Lung (tissue), 12 donors: ENCODE results near the gene CSMD2. TPM values are rescaled to one million over a fixed set of nuclear protein-coding genes. Genes with fewer than 3 reads are reported as not detected.

Experiments
- ATAC-seq: fragments of 200-7000 bp; cut with Tn5 transposase; one replicate; pipeline ENCODE4 v1.9.1; 2020; ENCODE audit warnings: moderate number of reproducible peaks; ENCODE audit not compliant: insufficient read depth, low FRiP score
- DNase-seq, 3 donors: peaks; one replicate each; pipeline ENCODE4 v3.0.0-alpha.2; 2013 to 2017
- H3K27ac ChIP-seq, 2 donors: one replicate each; pipeline ENCODE4 v1.5.1; 2013; ENCODE audit warnings: mild to moderate bottlenecking in 2 of 2, moderate library complexity in 2 of 2, control low read depth in 1 of 2, inconsistent platforms in 1 of 2, low read depth in 1 of 2, low read length in 1 of 2
- H3K27me3 ChIP-seq, 3 donors: one replicate each; pipeline ENCODE4 v1.5.1; 2013; ENCODE audit warnings: low read length in 2 of 3; ENCODE audit not compliant: control insufficient read depth in 3 of 3, insufficient read depth in 3 of 3
- H3K36me3 ChIP-seq, 4 donors: one replicate each; pipeline ENCODE4 v1.5.1; 2013; ENCODE audit warnings: low read length in 4 of 4, mild to moderate bottlenecking in 1 of 4, moderate library complexity in 1 of 4; ENCODE audit not compliant: control insufficient read depth in 4 of 4, insufficient read depth in 4 of 4
- H3K4me1 ChIP-seq, 5 donors: one replicate each; pipeline ENCODE4 v1.5.1; 2013; ENCODE audit warnings: low read length in 5 of 5, mild to moderate bottlenecking in 2 of 5, moderate library complexity in 1 of 5; ENCODE audit not compliant: control insufficient read depth in 5 of 5, insufficient read depth in 5 of 5
- H3K4me3 ChIP-seq: one replicate; pipeline ENCODE4 v1.5.1; 2013; ENCODE audit warnings: mild to moderate bottlenecking, control low read depth, moderate library complexity
- H3K9ac ChIP-seq, 2 donors: one replicate each; pipeline ENCODE4 v1.5.1; 2013; ENCODE audit warnings: low read length in 2 of 2, control low read depth in 1 of 2; ENCODE audit not compliant: insufficient read depth in 1 of 2
- H3K9me3 ChIP-seq, 4 donors: one replicate each; pipeline ENCODE4 v1.5.1; 2013; ENCODE audit warnings: low read length in 3 of 4, mild to moderate bottlenecking in 1 of 4, moderate library complexity in 1 of 4; ENCODE audit not compliant: control insufficient read depth in 4 of 4, insufficient read depth in 3 of 4
- CTCF ChIP-seq: IDR thresholded peaks from 2 replicates; pipeline ENCODE4 v1.5.1; 2012; ENCODE audit warnings: mild to moderate bottlenecking; ENCODE audit errors: control extremely low read depth, extremely low read depth
- WGBS, 2 donors: extraction: QIAGEN DNeasy Blood & Tissue Kit; methylation state at CpG; one replicate each; pipeline ENCODE4 v1.1.7; 2013; 5-methylcytosine and 5-hydroxymethylcytosine counted together
- polyA plus RNA-seq, 2 donors: library from polyadenylated mRNA; stranded (reverse); fragments of 200-250 nt; gene quantifications; one replicate each; pipeline ENCODE4 v1.2.1, GENCODE V29; 2013
- total RNA-seq, 2 donors: library from RNA; depleted of rRNA in 1 of 2; stranded (reverse); fragments of >200 nt in 1 of 2; gene quantifications; one replicate each; pipeline ENCODE4 v1.2.1, GENCODE V29; 2014 to 2021
- donor health status: control.
- donor health status: control.
- donor health status: Bipolar disorder and iron deficiency.
- donor health status: healthy.
- donor health status: DM: yes; HTN: yes; CAD: no.

CSMD2 gene
- total and polyA plus RNA-seq, 4 donors: 0.11 to 1.2 (median 0.39) TPM

GRCh38 chr1:33469691-33470090, 695.3 kb downstream of the CSMD2 start:
- H3K4me1 ChIP-seq: peaks cover 3 to 27% (median 12%) of the 10 kb centered on the region in 5 donors
- no peak for TF ChIP-seq CTCF
- DNase-seq (no peak), ATAC-seq (no peak)
- H3K4me3 ChIP-seq: no peak overlapping the region
- H3K9me3 ChIP-seq: no peaks in the 10 kb centered on the region
- no peaks in the 10 kb centered on the region for H3K27me3 ChIP-seq
- no peak overlapping the region for H3K9ac ChIP-seq
- H3K27ac ChIP-seq: no peak overlapping the region
- 89 to 95% methylated on average over 2 of the region's 2 CpGs for WGBS, 2 donors
- H3K36me3 ChIP-seq: no peaks in the 10 kb centered on the region

- H3K9me3 ChIP-seq: no peaks in the 10 kb centered on the region
These were observed 696.1 kb downstream of the CSMD2 start for GRCh38 chr1:33468967-33469366.

GRCh38 chr1:33468531-33468930, 696.5 kb downstream of the CSMD2 start:
- 85% methylated on average over 4 of the region's 4 CpGs for WGBS, 2 donors
- DNase-seq: no peak
- no peak overlapping the region for H3K4me3 ChIP-seq

More at GRCh38 chr1:33468967-33469366, 696.1 kb downstream of the CSMD2 start:
- Histone ChIP-seq H3K4me3 (no peak overlapping the region), H3K36me3 (no peaks in the 10 kb centered on the region), H3K4me1 (peaks cover 3 to 27% (median 11%) of the 10 kb centered on the region in 5 donors), H3K9ac (no peak overlapping the region), H3K27ac (no peak overlapping the region), H3K27me3 (no peaks in the 10 kb centered on the region)
- WGBS, 2 donors: 92 to 94% methylated on average over 3 of the region's 3 CpGs
- TF ChIP-seq CTCF: no peak
- no peak for ATAC-seq
- DNase-seq: no peak

More at GRCh38 chr1:33468531-33468930, 696.5 kb downstream of the CSMD2 start:
- H3K9ac ChIP-seq: no peak overlapping the region
- TF ChIP-seq CTCF: no peak
- H3K27ac ChIP-seq: no peak overlapping the region
- ATAC-seq: no peak
- peaks cover 3 to 27% (median 11%) of the 10 kb centered on the region in 5 donors for H3K4me1 ChIP-seq
- H3K27me3 ChIP-seq: no peaks in the 10 kb centered on the region
- H3K36me3 ChIP-seq: no peaks in the 10 kb centered on the region
- H3K9me3 ChIP-seq: no peaks in the 10 kb centered on the region
